ENCODE data around the gene MISP.

DNA sequence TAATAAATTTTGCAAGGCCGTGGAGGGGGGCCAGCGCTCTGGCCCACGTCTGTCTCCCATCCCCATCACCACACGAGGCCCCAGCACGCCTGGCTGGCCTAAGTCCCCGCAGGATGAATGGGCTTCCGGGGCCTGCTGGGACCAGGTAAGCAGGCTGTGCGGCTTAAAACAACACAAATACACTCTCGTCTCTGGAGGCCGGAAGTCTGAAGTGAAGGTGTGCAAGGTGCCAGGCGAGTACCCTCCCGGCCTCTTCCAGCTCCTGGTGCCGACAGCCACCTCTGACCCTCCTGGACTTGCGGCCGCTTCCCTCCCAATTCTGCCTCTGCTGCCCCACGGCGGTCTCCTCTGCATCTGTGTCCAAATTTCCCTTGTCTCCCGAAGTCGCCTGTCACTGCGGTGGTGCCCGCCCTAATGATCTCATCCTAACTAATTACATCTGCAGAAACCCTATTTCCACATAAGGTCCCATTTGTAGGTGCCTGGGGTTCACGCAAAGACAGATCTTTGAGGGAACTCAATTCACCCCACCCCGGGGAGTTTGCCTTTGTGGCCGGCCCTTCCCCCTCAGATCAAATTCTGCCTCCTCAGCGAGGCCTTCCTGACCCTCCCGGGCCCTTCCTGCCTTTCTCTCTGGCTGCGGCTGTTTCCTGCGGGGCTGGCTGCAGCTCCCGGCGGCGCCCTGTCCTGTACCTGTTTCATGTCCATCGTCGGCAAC, 38.2 kb downstream of the MISP start:
- TF ChIP-seq, protein P1, sequence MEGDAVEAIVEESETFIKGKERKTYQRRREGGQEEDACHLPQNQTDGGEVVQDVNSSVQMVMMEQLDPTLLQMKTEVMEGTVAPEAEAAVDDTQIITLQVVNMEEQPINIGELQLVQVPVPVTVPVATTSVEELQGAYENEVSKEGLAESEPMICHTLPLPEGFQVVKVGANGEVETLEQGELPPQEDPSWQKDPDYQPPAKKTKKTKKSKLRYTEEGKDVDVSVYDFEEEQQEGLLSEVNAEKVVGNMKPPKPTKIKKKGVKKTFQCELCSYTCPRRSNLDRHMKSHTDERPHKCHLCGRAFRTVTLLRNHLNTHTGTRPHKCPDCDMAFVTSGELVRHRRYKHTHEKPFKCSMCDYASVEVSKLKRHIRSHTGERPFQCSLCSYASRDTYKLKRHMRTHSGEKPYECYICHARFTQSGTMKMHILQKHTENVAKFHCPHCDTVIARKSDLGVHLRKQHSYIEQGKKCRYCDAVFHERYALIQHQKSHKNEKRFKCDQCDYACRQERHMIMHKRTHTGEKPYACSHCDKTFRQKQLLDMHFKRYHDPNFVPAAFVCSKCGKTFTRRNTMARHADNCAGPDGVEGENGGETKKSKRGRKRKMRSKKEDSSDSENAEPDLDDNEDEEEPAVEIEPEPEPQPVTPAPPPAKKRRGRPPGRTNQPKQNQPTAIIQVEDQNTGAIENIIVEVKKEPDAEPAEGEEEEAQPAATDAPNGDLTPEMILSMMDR (conservative IDR thresholded peaks at IDR 0.05), result no peak
- no peak for TF ChIP-seq ZFX (IDR thresholded peaks at IDR 0.05)

Data from C4-2B (cell line).